GM12872 (cell line): ENCODE measurements around the gene TMEM250.

ENCODE experiments used
- CTCF ChIP-seq: IDR thresholded peaks from 3 replicates; pipeline ENCODE4 v1.5.1; 2011; ENCODE audit warnings: low read depth, mild to moderate bottlenecking, low read length, moderate library complexity; ENCODE audit not compliant: insufficient read depth

Gene TMEM250

GRCh38 chr9:136111910-136112309 is 6.8 kb downstream of the TMEM250 start:
- no peak for TF ChIP-seq CTCF

GRCh38 chr9:136111190-136111589 is 7.5 kb downstream of the TMEM250 start:
- no peak for TF ChIP-seq CTCF

GRCh38 chr9:136110082-136111061 is 8.3 kb downstream of the TMEM250 start:
- TF ChIP-seq CTCF = peak; percentile 40

GRCh38 chr9:136109351-136110081 is 9.2 kb downstream of the TMEM250 start:
- TF ChIP-seq CTCF = no peak

GRCh38 chr9:136108648-136109266 is 9.9 kb downstream of the TMEM250 start:
- no peak for TF ChIP-seq CTCF

GRCh38 chr9:136107953-136108647 is 10.6 kb downstream of the TMEM250 start:
- TF ChIP-seq CTCF = no peak
